ENCODE results near the gene RBMS3.
"Not testable (repeated sequence)": the region's sequence is repeated elsewhere in the genome, so short reads cannot be mapped to it uniquely, and the experiment has no call there.

RBMS3 gene

DNA sequence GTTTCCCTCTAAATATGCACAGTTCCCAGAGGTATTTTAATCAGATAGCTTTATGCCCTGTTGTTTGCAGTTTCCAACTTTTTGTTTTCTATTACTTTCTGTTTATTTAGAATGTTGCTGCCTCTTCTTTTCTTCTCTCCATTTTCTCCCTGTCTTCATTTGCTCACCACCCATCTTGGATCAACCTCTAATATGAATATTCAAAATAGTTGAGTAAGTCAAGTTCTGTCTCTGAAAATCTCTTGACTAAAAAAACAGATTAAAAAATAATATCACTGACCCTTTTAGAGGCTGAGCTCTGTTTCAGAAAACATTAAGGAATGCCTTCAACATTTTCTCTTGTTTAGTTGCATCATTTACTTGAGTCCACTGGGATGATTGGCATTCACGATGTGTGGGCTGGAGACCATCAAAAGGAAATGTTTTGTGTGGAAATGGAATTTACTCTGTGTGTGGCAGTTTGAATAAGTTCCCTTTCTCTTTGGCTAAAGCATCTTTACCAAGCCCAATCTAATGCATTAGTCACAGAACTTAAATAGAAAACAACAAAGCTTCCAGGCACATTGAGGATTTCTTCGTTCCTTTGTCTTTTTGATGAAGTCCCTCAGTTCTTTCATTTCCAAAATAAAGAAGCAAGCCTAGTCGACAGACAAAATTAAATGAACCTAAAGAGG is 691.6 kb downstream of the RBMS3 start:
- DNase-seq = no peak

GRCh38 chr3:29973763-29974162 is 692.9 kb downstream of the RBMS3 start:
- no peak for DNase-seq

- DNase-seq = no peak
These were observed 696.0 kb downstream of the RBMS3 start for GRCh38 chr3:29976871-29977270.

GRCh38 chr3:29977360-29977759 is 696.5 kb downstream of the RBMS3 start:
- no peak for DNase-seq

DNA sequence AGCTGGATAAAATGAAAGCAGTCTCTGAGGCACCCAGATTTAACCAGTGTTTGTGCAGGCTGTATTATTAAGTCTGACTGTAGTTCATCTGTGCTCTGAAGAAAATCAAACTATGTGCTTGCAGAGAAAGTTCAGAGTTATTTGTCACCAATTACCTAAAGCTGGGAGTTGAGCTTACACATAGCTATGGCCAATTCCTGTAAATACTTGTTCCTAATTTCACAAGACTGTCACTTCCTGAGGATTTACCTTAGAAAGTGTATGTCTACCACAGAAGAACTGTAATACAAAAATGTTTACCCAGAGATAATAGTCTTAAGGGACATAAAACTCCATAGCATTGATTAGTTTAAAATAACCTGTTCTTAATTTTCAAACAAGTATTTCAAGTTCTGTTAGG is 697.2 kb downstream of the RBMS3 start:
- DNase-seq = no peak

GRCh38 chr3:29991198-29991597 is 710.3 kb downstream of the RBMS3 start:
- no peak for DNase-seq

DNA sequence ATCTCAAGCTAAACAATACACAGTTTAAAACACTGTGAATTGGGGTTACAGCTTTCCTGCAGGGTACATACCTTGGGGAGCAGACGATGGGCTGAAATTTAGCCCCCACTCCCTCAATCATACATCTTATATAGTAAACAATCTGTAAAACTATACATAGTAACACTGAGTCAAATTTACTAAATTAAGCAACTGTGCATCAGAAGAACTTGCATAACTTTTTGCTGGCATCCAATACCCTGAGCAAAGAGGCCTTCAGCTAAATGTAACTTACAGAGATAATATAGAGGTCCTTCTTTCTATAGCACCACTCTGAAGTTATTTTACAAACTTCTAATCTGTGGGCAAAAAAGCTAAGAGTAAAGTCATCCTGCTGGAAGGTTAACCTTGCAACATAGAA is 721.9 kb downstream of the RBMS3 start:
- no peak for DNase-seq

GRCh38 chr3:30003741-30004140 is 722.9 kb downstream of the RBMS3 start:
- DNase-seq = no peak

GRCh38 chr3:30004481-30004880 is 723.6 kb downstream of the RBMS3 start:
- no peak for DNase-seq

GRCh38 chr3:30006111-30006510 is 725.2 kb downstream of the RBMS3 start:
- DNase-seq = no peak

- DNase-seq = no peak
These were observed 726.8 kb downstream of the RBMS3 start for GRCh38 chr3:30007668-30008067.

DNA sequence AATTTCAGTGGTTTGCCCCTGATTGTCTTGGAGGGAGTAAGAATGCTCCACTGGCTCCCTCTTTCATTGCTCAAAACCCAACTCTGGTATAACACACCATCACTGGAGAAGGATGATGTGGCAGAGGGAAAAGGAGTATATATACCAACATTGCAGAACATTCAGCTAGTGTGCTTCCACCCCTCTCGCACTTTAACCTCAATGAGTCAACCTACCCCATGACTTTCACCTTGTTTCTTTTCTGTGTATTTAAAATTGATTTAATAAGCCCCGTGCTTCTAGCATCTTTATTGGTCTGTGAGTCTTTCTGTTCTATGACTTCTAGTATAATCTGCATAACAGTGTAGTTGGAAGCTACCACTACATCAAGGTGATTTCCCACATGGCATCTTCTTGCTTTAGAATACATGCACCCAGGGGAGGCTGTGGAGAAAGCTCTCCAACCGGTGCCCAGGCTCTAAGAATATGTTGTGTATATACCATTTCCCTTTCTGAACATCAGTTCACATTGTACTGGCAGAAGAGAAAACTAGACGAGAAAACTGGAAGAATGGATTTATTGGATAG is 730.4 kb downstream of the RBMS3 start:
- no peak for DNase-seq

- peak in 6 of 14 donors; percentile 1 to 34 (median 20) for DNase-seq
These were observed 732.2 kb downstream of the RBMS3 start for GRCh38 chr3:30012941-30013543.

DNA sequence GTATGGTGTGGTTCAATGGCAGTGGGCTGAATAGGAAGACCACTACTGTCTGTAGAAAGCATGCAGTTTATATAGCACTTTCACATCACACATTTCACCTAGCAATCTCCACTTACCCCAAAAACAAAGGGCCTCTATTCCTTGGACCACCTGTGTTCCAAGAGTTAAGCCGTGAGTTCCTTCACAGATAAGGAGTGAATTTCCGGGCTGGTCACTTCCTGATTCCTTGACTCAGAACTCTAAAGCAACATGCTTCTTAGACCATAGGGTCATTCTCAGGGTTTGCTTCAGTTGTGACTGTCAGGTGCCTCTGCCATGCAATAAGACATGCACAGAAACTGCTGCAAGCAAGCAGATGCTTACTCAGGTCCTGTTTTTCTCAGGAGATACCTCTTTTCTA is 737.0 kb downstream of the RBMS3 start:
- DNase-seq = no peak

GRCh38 chr3:30020380-30020779 is 739.5 kb downstream of the RBMS3 start:
- DNase-seq = no peak

DNA sequence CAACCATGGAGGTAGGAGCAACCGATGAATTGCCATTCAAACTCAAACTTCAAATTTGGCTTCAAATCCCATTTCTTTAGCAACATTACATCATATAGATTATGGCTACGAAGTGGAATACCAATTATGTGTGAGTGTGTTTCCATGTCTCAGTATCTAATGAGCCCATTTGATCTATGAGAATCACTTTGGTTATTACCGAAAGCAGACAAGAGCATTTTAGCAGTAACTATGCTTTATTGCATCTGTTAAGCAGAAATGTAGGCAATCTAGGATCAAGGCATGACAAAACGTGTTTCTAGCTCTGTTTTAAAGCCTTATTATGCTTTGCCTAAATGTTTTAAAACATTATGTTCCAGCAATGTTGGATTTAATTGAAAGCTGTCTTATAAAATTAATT is 743.6 kb downstream of the RBMS3 start:
- no peak for DNase-seq

DNA sequence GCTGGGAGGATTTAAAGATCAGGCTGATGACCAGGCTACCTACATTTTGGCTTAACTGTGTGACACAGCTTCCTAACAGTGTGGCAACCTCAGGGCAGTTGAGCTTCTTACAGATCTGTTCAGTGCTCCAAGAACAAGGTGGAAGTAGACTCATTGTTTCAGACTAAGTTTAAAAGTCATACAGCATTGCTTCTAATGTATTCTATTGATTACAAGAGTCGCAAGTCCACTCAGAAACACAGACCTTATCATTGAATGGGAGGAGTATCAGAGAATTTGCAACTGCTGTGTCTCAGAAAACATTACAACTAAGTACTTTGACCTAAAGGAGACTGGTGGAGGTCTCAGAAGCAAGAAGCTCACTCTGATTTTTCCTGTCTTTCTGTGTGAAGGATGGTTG is 746.0 kb downstream of the RBMS3 start:
- no peak for DNase-seq

- no peak for DNase-seq
These were observed 753.5 kb downstream of the RBMS3 start for GRCh38 chr3:30034246-30034991.

DNA sequence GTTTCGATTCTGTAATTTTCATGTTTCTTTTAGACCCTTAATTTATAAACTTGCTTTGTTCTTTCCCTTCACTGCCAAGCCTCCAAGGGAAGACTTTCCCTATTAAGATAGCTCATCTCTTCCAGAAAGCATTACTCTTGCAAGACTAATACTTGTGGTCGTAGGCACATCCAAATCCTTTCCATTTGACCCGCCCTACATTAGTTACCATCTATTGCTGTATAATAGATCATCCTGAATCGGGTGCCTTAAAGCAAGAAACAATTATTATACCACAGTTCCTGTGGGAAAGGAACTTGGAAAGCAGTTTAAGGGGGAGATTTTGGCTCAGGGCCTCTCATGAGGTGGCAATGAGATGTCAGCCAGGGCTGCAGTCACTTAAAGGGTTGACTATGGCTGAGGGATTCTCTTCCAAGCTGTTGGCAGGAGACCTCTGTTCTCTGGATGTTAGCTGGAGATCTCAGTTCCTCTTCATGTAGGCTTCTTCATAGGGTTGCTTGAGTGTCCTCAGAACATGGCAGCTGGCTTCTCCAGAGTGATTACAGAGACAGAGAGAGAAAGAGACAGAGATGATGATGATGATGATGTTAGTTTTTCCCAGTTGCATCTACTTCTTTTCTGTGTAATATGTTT is 755.2 kb downstream of the RBMS3 start:
- DNase-seq = no peak

GRCh38 chr3:30040126-30040525 is 759.3 kb downstream of the RBMS3 start:
- DNase-seq = no peak

DNA sequence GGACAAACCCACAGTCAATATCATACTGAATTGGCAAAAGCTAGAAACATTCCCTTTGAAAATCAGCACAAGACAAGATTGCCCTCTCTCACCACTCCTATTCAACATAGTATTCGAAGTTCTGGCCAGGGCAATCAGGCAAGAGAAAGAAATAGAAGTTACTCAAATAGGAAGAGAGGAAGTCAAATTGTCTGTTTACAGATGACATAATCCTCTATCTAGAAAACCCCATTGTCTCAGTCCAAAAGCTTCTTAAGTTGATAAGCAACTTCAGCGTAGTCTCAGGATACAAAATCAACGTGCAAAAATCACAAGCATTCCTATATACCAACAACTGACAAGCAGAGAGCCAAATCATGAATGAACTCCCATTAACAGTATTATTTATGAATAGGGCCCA is 760.6 kb downstream of the RBMS3 start:
- DNase-seq = not testable (repeated sequence)

- DNase-seq = peak in 5 of 14 donors; percentile 1 to 35 (median 6)
These were observed 761.5 kb downstream of the RBMS3 start for GRCh38 chr3:30042274-30042859.

All from C1 segment of cervical spinal cord (tissue), 14 donors.